Neutrophil (primary cell): ENCODE measurements around the gene RND2.
"Not testable (repeated sequence)": the region's sequence is repeated elsewhere in the genome, so short reads cannot be mapped to it uniquely, and the experiment has no call there.

Experiments
- H3K27ac ChIP-seq: fragments of 200-600 bp; sonication (generic); 2 replicates; pipeline ENCODE4 v1.5.1; 2016; ENCODE audit warnings: mild to moderate bottlenecking, moderate library complexity
- H3K27me3 ChIP-seq: fragments of 200-600 bp; sonication (generic); 2 replicates; pipeline ENCODE4 v1.6.0; 2016; ENCODE audit warnings: mild to moderate bottlenecking
- H3K36me3 ChIP-seq: fragments of 200-600 bp; sonication (generic); 2 replicates; pipeline ENCODE4 v1.5.1; 2017
- H3K4me1 ChIP-seq, 2 experiments: fragments of 200-600 bp in 1 of 2; sonication (generic) in 1 of 2; 1 replicate in 1 of 2; 2 replicates in 1 of 2; pipeline versions ENCODE4 v1.5.1 to v1.6.1; 2013 to 2016; ENCODE audit warnings: low read depth in 1 of 2, low read length in 1 of 2, mild to moderate bottlenecking in 1 of 2, moderate library complexity in 1 of 2; ENCODE audit not compliant: control insufficient read depth in 1 of 2, insufficient read depth in 1 of 2
- H3K4me3 ChIP-seq, 2 experiments: fragments of 200-600 bp in 1 of 2; sonication (generic) in 1 of 2; 1 replicate in 1 of 2; 2 replicates in 1 of 2; pipeline ENCODE4 v1.5.1; 2013 to 2016; ENCODE audit warnings: low read depth in 1 of 2, low read length in 1 of 2, mild to moderate bottlenecking in 1 of 2, moderate library complexity in 1 of 2
- H3K9me3 ChIP-seq: fragments of 200-600 bp; sonication (generic); 2 replicates; pipeline ENCODE4 v1.5.1; 2016
- CTCF ChIP-seq: fragments of 200-600 bp; sonication (generic); IDR thresholded peaks from 2 replicates; pipeline ENCODE4 v1.5.1; 2016; ENCODE audit warnings: antibody characterized with exemption

Gene RND2

GRCh38 chr17:42999003-42999525 lies 26.0 kb upstream of the RND2 start:
- TF ChIP-seq CTCF: no peak
- peak overlapping the region; percentile 88 for H3K27ac ChIP-seq
- H3K36me3 ChIP-seq: peaks cover 12% of the 10 kb centered on the region
- H3K4me3 ChIP-seq: peak overlapping the region; percentile 84 to 90
- H3K9me3 ChIP-seq: no peaks in the 10 kb centered on the region
- H3K4me1 ChIP-seq: peaks cover 60 to 66% of the 10 kb centered on the region in 2 experiments
- no peaks in the 10 kb centered on the region for H3K27me3 ChIP-seq

DNA sequence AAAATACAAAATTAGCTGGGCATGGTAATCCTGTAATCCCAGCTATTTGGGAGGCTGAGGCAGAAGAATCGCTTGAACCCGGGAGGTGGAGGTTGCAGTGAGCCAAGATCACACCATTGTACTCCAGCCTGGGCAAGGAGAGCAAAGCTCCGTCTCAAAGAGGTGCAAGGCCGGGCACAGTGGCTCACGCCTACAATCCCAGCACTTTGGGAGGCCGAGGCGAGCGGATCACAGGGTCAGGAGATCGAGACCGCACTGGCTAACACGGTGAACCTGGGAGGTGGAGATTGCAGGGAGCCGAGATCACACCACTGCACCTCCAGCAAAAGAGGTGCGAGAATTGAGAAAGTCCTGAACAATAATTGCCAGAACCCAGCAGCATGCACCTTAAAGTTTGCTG lies 24.1 kb upstream of the RND2 start:
- H3K27me3 ChIP-seq, H3K4me3 ChIP-seq, H3K36me3 ChIP-seq, H3K9me3 ChIP-seq: not testable (repeated sequence)
- H3K27ac ChIP-seq: peak overlapping the region; percentile 74
- peaks cover 60 to 66% of the 10 kb centered on the region in 2 experiments for H3K4me1 ChIP-seq

DNA sequence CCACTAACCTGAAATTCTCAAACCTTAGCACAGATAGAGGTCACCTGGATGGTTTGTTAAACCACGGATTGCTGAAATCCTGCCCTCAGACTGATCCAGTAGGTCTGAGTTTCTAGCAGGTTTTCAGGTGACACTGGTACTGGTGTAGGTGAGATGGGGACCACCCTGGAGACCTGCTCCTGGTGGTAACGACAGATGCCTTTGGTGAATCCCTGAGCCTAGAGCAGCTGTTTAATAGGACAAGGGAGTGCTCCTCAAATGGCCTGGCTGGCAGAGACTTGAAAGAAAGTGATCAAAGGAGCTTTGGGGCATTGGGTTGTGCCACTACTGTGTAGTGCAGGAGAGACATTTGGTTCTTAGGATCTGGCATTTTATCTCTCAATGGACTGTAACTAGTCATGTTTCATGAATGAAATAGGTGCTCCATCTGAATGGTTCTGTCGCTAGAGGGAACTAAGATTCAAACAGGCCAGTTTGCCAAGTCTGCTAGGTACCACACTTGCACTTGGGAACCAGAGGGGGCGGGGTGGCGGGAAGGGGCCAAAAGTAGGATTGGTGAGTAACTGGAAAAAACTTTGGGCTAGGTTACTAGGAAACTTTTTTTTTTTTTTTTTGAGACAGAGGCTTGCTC lies 21.4 kb upstream of the RND2 start:
- no peaks in the 10 kb centered on the region for H3K27me3 ChIP-seq
- peaks cover 6% of the 10 kb centered on the region for H3K36me3 ChIP-seq
- H3K4me3 ChIP-seq: no peak overlapping the region
- peak overlapping the region; percentile 57 for H3K27ac ChIP-seq
- TF ChIP-seq CTCF: no peak
- H3K4me1 ChIP-seq: peaks cover 64% of the 10 kb centered on the region in 2 experiments
- no peaks in the 10 kb centered on the region for H3K9me3 ChIP-seq

DNA sequence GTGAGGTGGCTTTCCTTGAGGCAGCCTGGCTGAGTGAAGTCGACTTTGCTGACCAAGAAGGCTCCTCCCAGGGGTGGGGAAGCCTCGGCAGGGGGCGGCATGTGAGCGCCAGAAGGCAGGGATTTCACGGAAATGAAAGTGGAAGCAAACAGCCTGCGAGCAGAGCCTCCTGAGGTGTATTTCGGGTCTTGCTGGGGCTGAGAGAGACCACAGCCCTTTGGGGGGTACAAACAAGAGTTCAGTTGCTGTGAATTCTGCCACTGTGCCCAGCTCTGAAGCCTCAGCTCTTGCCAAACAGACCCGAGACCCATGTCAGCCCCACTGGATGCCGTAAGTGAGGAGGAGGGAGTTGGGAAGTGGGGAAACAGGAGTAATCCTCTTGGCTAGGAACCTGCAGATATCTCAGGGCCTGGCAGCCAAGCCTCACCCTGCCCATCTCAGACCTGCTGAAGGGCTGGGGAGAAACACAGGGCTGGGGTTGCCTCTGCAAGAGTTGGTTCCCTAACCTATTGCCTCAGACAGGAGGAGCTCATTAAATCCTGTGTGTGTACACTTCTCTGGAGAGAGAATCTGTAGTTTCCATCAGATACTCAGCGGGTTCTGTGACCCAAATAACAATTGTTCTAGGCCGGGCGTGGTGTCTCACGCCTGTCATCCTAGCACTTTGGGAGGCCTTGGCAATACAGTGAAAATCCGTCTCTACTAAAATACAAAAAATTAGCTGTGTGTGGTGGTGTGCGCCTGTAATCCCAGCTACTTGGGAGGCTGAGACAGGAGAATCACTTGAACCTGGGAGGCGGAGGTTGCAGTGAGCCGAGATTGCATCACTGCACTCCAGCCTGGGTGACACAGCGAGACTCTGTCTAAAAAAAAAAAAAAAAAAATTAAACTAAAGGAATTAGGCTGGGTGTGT lies 18.1 kb upstream of the RND2 start, which contains the start of gene IFI35:
Gene IFI35, plus strand, starts transcription at position 146 of the 913 bp plus-strand sequence. Its CDS starts 164 bp downstream, at position 310.
- peaks cover 10% of the 10 kb centered on the region for H3K36me3 ChIP-seq
- H3K9me3 ChIP-seq: no peaks in the 10 kb centered on the region
- TF ChIP-seq CTCF: peak; percentile 48
- H3K4me1 ChIP-seq: peaks cover 33 to 35% of the 10 kb centered on the region in 2 experiments
- no peaks in the 10 kb centered on the region for H3K27me3 ChIP-seq
- H3K4me3 ChIP-seq: peak within 1 kb of the TSS; percentile 81 to 95
- H3K27ac ChIP-seq: peak within 1 kb of the TSS; percentile 95

DNA sequence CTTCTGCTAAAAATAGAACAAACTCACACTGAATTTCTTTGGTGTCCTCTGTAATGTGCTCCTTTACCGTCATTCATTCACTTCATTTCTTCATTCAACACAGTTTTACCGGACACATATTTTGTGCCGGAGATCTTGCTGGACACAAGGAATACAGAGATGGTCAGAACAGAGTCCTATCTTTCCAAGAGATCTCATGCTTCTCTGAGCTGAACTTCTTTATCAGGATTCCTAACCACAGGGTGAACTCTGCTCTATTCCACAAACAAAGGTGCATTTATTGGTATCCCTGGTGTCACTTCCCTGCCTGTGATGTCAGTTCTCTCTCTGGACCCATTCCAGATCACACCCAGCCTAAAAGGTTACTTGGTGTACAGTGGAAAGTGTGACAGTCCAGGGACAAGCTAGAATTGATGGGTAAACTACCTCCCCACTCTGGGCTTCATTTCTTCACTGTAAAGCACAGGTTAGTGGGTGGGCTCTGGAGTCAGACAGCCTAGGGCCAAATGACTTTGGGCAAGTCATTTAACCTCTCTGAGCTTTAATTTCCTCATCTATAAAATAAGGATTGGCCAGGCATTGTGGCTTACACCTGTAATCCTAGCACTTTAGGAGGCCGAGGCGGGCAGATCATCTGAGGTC lies 14.2 kb upstream of the RND2 start:
- no peaks in the 10 kb centered on the region for H3K9me3 ChIP-seq
- H3K27ac ChIP-seq: no peak overlapping the region
- H3K4me3 ChIP-seq: no peak overlapping the region
- H3K27me3 ChIP-seq: no peaks in the 10 kb centered on the region
- TF ChIP-seq CTCF: no peak
- H3K4me1 ChIP-seq: peaks cover 28 to 32% of the 10 kb centered on the region in 2 experiments
- H3K36me3 ChIP-seq: peaks cover 43% of the 10 kb centered on the region
